Fibroblast of mammary gland (primary cell): ENCODE measurements around the gene TSPO2.
"Not testable (repeated sequence)": the region's sequence is repeated elsewhere in the genome, so short reads cannot be mapped to it uniquely, and the experiment has no call there.

Source experiments
- DNase-seq: peaks from one replicate; pipeline ENCODE4 v3.0.0-alpha.2; 2010; ENCODE audit warnings: low read depth
- H3K4me3 ChIP-seq: 2 replicates; pipeline ENCODE4 v1.5.1; 2011; ENCODE audit warnings: low read depth, mild to moderate bottlenecking, low read length, moderate library complexity; ENCODE audit not compliant: control insufficient read depth
- CTCF ChIP-seq: conservative IDR thresholded peaks from 2 replicates; pipeline ENCODE4 v1.5.1; 2011; ENCODE audit warnings: low read depth, low read length, inconsistent platforms; ENCODE audit not compliant: control insufficient read depth, insufficient read depth

TSPO2 gene

DNA sequence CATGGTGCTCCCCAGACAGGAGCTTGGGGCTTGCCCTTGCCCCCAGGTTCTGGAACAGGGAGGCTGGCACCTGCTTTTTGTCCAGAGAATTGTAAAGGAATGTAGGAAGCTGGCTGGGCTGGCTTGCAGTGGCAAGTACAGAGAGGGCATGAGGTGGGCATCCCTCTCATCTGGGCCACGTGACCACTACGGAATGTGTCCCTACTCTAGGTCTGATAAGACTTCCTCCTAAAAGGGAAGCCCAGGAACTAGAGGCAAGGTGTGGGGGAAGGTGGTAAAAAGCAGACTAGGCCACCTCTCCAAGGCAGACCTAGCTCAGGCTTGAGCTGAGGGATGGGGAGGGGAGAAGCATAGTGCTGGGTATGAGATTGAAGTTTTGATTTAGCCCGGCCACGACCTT, 42.0 kb upstream of the TSPO2 start:
- TF ChIP-seq CTCF = no peak

GRCh38 chr6:41002168-41002567, 40.1 kb upstream of the TSPO2 start:
- DNase-seq = no peak
- no peak overlapping the region for H3K4me3 ChIP-seq
- TF ChIP-seq CTCF = no peak

More for the DNA sequence above, 42.0 kb upstream of the TSPO2 start:
- DNase-seq = no peak
- no peak overlapping the region for H3K4me3 ChIP-seq

GRCh38 chr6:41006217-41006616, 36.0 kb upstream of the TSPO2 start:
- H3K4me3 ChIP-seq = not testable (repeated sequence)
- peak; percentile 64 for DNase-seq
- TF ChIP-seq CTCF = peak; percentile 51

GRCh38 chr6:41006980-41007379, 35.3 kb upstream of the TSPO2 start:
- not testable (repeated sequence) for DNase-seq

GRCh38 chr6:41008011-41008410, 34.3 kb upstream of the TSPO2 start:
- no peak for DNase-seq
- H3K4me3 ChIP-seq = no peak overlapping the region
- TF ChIP-seq CTCF = no peak

More at GRCh38 chr6:41006980-41007379, 35.3 kb upstream of the TSPO2 start:
- H3K4me3 ChIP-seq = not testable (repeated sequence)

DNA sequence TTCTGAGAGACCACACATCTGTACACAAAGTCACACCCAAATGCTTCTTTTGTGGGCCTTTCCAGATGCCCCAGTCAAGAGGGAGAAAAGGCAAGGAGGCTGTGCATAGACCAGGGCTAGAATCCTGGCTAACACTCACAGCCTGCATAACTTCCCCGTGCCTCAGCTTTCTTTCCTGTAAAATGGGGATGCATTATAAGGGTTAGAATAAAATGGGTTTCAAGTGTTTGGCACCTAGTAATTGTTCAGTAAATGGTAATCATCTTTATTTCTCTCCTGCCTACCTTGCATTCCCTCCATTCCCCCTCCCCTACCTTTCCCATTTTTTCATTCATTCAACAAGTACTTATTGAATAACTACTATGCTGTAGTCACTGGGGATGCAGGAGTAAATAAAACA, 32.6 kb upstream of the TSPO2 start:
- no peak overlapping the region for H3K4me3 ChIP-seq
- no peak for TF ChIP-seq CTCF
- no peak for DNase-seq

- TF ChIP-seq CTCF = no peak
- DNase-seq = no peak
- H3K4me3 ChIP-seq = no peak overlapping the region
These were observed 30.6 kb upstream of the TSPO2 start for GRCh38 chr6:41011673-41012072.
